HepG2 (cell line): ENCODE measurements around the gene ADAM8. TPM values are rescaled to one million over a fixed set of nuclear protein-coding genes. Genes with fewer than 3 reads are reported as not detected.
A peak's percentile ranks its signal among the peaks of the same experiment; 100 is the strongest.

Experiments used
- ATAC-seq: fragments of 200-7000 bp; cut with Tn5 transposase; 3 replicates; pipeline ENCODE4 v1.9.1; 2020; ENCODE audit warnings: mild to moderate bottlenecking, moderate library complexity
- BruUV-seq: library from RNA; stranded (reverse); fragments of 400-500 nt; replicated peaks from 2 replicates; lab custom pipeline; 2021; lab: Mats Ljungman, UMichigan
- CTCF ChIA-PET: fragments of 300-600 bp; formaldehyde crosslinking; extraction: SDS; loops from one replicate; lab custom pipeline; 2021; ENCODE audit warnings: low total read pairs, inconsistent platforms, low intra/inter-chr PET ratio; lab: Yijun Ruan, JAX
- POLR2A ChIA-PET: fragments of 350-600 bp; sonication (Branson Sonifier 250); formaldehyde crosslinking; loops from one replicate; lab custom pipeline; 2020; ENCODE audit warnings: antibody characterized with exemption, inconsistent platforms; lab: Yijun Ruan, JAX
- DNase-seq: peaks from one replicate; pipeline ENCODE4 v3.0.0-alpha.2; 2015; ENCODE audit warnings: low spot score
- FAIRE-seq: peaks from 3 replicates; lab custom pipeline; 2011; peaks lifted over from hg19 to GRCh38; lab: Jason Lieb, UNC
- H2AFZ ChIP-seq: one replicate; pipeline ENCODE4 v1.6.1; 2011; ENCODE audit warnings: low read length, inconsistent platforms
- H3K27ac ChIP-seq: fragments of 300-600 bp; 3 replicates; pipeline ENCODE4 v1.8.0; 2011; ENCODE audit warnings: mixed run types, mild to moderate bottlenecking, mixed read lengths, low read length, inconsistent platforms; ENCODE audit not compliant: insufficient read depth; ENCODE audit errors: extremely low read length
- H3K27me3 ChIP-seq, 2 experiments: fragments of 200-600 bp in 1 of 2; 2 replicates in 1 of 2; 3 replicates in 1 of 2; pipeline versions ENCODE4 v1.6.0 to v1.8.0; 2011; ENCODE audit warnings: low read length in 2 of 2, mild to moderate bottlenecking in 2 of 2, moderate library complexity in 2 of 2, inconsistent platforms in 1 of 2; ENCODE audit not compliant: insufficient read depth in 2 of 2, control insufficient read depth in 1 of 2
- H3K36me3 ChIP-seq, 2 experiments: fragments of 200-600 bp in 1 of 2; replicated peaks in 1 of 2; 2 replicates in 1 of 2; 3 replicates in 1 of 2; pipeline versions ENCODE4 v1.5.1 to v1.8.0; 2011; ENCODE audit warnings: low read length in 2 of 2, inconsistent platforms in 1 of 2; ENCODE audit not compliant: insufficient read depth in 2 of 2, control insufficient read depth in 1 of 2
- H3K4me1 ChIP-seq: 2 replicates; pipeline ENCODE4 v1.5.1; 2012; ENCODE audit warnings: low read length, inconsistent platforms; ENCODE audit not compliant: insufficient read depth
- H3K4me2 ChIP-seq: 2 replicates; pipeline ENCODE4 v1.6.0; 2011; ENCODE audit warnings: low read depth, low read length, inconsistent platforms
- H3K4me3 ChIP-seq, 3 experiments: fragments of 200-600 bp in 1 of 3; sonication (generic), shearing (Covaris generic) in 1 of 3; replicated peaks in 1 of 3; 2 replicates each; pipeline ENCODE4 v1.5.1; 2011 to 2016; ENCODE audit warnings: low read length in 3 of 3, inconsistent platforms in 2 of 3, low read depth in 2 of 3, mild to moderate bottlenecking in 2 of 3, control low read depth in 1 of 3, mixed read lengths in 1 of 3; ENCODE audit not compliant: insufficient read depth in 1 of 3
- H3K79me2 ChIP-seq: one replicate; pipeline ENCODE4 v1.6.1; 2011; ENCODE audit warnings: low read length, inconsistent platforms; ENCODE audit not compliant: insufficient read depth
- H3K9ac ChIP-seq: 2 replicates; pipeline ENCODE4 v1.6.0; 2011; ENCODE audit warnings: mild to moderate bottlenecking, low read depth, low read length, inconsistent platforms; ENCODE audit not compliant: insufficient read depth
- H3K9me3 ChIP-seq: 2 replicates; pipeline ENCODE4 v1.5.1; 2012; ENCODE audit warnings: mild to moderate bottlenecking, low read length
- H4K20me1 ChIP-seq: 2 replicates; pipeline ENCODE4 v1.6.0; 2011; ENCODE audit warnings: inconsistent platforms, mild to moderate bottlenecking, low read length, moderate library complexity; ENCODE audit not compliant: insufficient read depth
- GABPB1 ChIP-seq: IDR thresholded peaks from 2 replicates; pipeline ENCODE4 v1.6.1; 2016; ENCODE audit warnings: mild to moderate bottlenecking, missing genetic modification reagents, moderate library complexity, missing compliant biosample characterization
- MXD1 ChIP-seq: sonication (generic); formaldehyde crosslinking; IDR thresholded peaks from 2 replicates; pipeline ENCODE4 v1.4.0; 2020; ENCODE audit warnings: mild to moderate bottlenecking, missing genetic modification reagents
- NFYB ChIP-seq: sonication (generic); formaldehyde crosslinking; IDR thresholded peaks from 2 replicates; pipeline ENCODE4 v1.4.0; 2020; ENCODE audit warnings: missing genetic modification reagents
- PATZ1 ChIP-seq: sonication (generic); formaldehyde crosslinking; IDR thresholded peaks from 2 replicates; pipeline ENCODE4 v1.4.0; 2020; ENCODE audit warnings: missing genetic modification reagents
- SMC3 ChIP-seq: IDR thresholded peaks from 2 replicates; pipeline ENCODE4 v1.6.1; 2011; ENCODE audit warnings: low read length, improper control_type of control experiment
- SP5 ChIP-seq: IDR thresholded peaks from 2 replicates; pipeline ENCODE4 v1.6.1; 2016; ENCODE audit warnings: low read depth, borderline replicate concordance
- ZNF329 ChIP-seq: sonication (generic); formaldehyde crosslinking; IDR thresholded peaks from 2 replicates; pipeline ENCODE4 v1.9.0; 2021; ENCODE audit warnings: low read depth, mild to moderate bottlenecking, missing genetic modification reagents
- ZNF687 ChIP-seq: sonication (generic); formaldehyde crosslinking; IDR thresholded peaks from 2 replicates; pipeline ENCODE4 v1.5.1; 2020; ENCODE audit warnings: mild to moderate bottlenecking, missing genetic modification reagents, moderate library complexity
- WGBS: methylation state at CpG from one replicate; pipeline ENCODE4 v1.1.6; 2017; ENCODE audit warnings: low lambda C conversion rate; 5-methylcytosine and 5-hydroxymethylcytosine counted together
- in situ Hi-C: cut with HindIII; loops from 2 replicates; pipeline ENCODE4 v1.10.0; 2017; ENCODE audit warnings: low pct_unique_long_range_greater_than_20kb; ENCODE audit not compliant: extremely low pct_ligation_motif_present
- intact Hi-C: fragments of 100-400 bp; cut with micrococcal nuclease; formaldehyde crosslinking; loops from one replicate; pipeline ENCODE4 v1.10.0; 2022; ENCODE audit not compliant: unreplicated experiment
- polyA plus RNA-seq, 8 experiments: library from polyadenylated mRNA; depleted of rRNA in 3 of 8; stranded (reverse) in 7 of 8; unstranded in 1 of 8; fragments of >200 nt; fragmentation: Illumina TruSeq in 4 of 8; extraction: Trizol in 4 of 8; gene quantifications; 2 replicates each; pipeline versions ENCODE4 v1.2.1 to v1.2.3, GENCODE V29; 2011 to 2016; ENCODE audit warnings: low read depth in 4 of 8, missing spikeins in 1 of 8, mixed read lengths in 1 of 8; ENCODE audit not compliant: insufficient read depth in 1 of 8
- total RNA-seq, 5 experiments: library from RNA; depleted of rRNA; stranded (reverse); fragments of >200 nt; fragmentation: Illumina TruSeq; extraction: Trizol; gene quantifications; 2 replicates each; pipeline ENCODE4 v1.2.3, GENCODE V29; 2016; ENCODE audit warnings: low read depth in 1 of 5

Gene ADAM8
- total and polyA plus RNA-seq, 2 of the 13 experiments (the other 11 are each of a cell fraction or from before 2014, with no cell fraction given), result 0.24 to 0.93 TPM

- 74% methylated on average over 11 of the region's 33 CpGs for WGBS
- CTCF ChIA-PET, result no interaction called here
- H3K27ac ChIP-seq, result no peak overlapping the region
These were observed 31.0 kb downstream of the ADAM8 start for GRCh38 chr10:133245439-133246235.

More at GRCh38 chr10:133245439-133246235, 31.0 kb downstream of the ADAM8 start:
- intact Hi-C loops (no loop called here), in situ Hi-C loops (no loop called here)
- no peaks in the 10 kb centered on the region for H4K20me1 ChIP-seq
- H2AFZ ChIP-seq, result no peak overlapping the region
- no peak overlapping the region for H3K9ac ChIP-seq
- FAIRE-seq (no peak), ATAC-seq (no peak; the same call in 1 of the 3 replicates), DNase-seq (peak; percentile 41)
- no peaks in the 10 kb centered on the region for H3K9me3 ChIP-seq
- no peaks in the 10 kb centered on the region for H3K36me3 ChIP-seq
- TF ChIP-seq SMC3 (no peak), GABPB1 (CRISPR knock-in tag) (0 out of 2 replicates have a peak, but pooled peaks have one; percentile 27), SP5 (CRISPR knock-in tag) (0 out of 2 replicates have a peak, but pooled peaks have one; percentile 37), ZNF687 (0 out of 2 replicates have a peak, but pooled peaks have one; percentile 6), MXD1 (CRISPR knock-in tag) (0 out of 2 replicates have a peak, but pooled peaks have one; percentile 25), PATZ1 (CRISPR knock-in tag) (peak; percentile 49; the same call in 1 of the 2 replicates), NFYB (CRISPR knock-in tag) (no peak), ZNF329 (CRISPR knock-in tag) (peak; percentile 99)
- no TSS peak for BruUV-seq
- H3K4me2 ChIP-seq, result peak overlapping the region; percentile 41; the same call in 1 of the 2 replicates
- peaks cover 33% of the 10 kb centered on the region for H3K4me1 ChIP-seq
- H3K4me3 ChIP-seq, result no peak overlapping the region
- H3K79me2 ChIP-seq, result no peaks in the 10 kb centered on the region
- POLR2A ChIA-PET, result no interaction called here
- peaks cover 28 to 75% of the 10 kb centered on the region in 2 experiments for H3K27me3 ChIP-seq
